Myocyte (in vitro differentiated cells): ENCODE results near the gene CCDC102A. TPM values are rescaled to one million over a fixed set of nuclear protein-coding genes. Genes with fewer than 3 reads are reported as not detected.
"Not testable (repeated sequence)": the region's sequence is repeated elsewhere in the genome, so short reads cannot be mapped to it uniquely, and the experiment has no call there.

Experiments
- DNase-seq: peaks from one replicate; pipeline ENCODE4 v3.0.0-alpha.2; 2012; ENCODE audit warnings: low read depth
- polyA plus RNA-seq: library from polyadenylated mRNA; unstranded; fragments of >200 nt; gene quantifications from one replicate; pipeline ENCODE4 v1.2.1, GENCODE V29; 2012; ENCODE audit warnings: missing spikeins
- total RNA-seq: library from RNA; depleted of rRNA; stranded (reverse); fragments of >200 nt; gene quantifications from 2 replicates; pipeline ENCODE4 v1.2.3, GENCODE V29; 2014

CCDC102A gene
- total RNA-seq: 12.1 and 13.2 TPM in 2 replicates
- polyA plus RNA-seq: 8.9 TPM

DNA sequence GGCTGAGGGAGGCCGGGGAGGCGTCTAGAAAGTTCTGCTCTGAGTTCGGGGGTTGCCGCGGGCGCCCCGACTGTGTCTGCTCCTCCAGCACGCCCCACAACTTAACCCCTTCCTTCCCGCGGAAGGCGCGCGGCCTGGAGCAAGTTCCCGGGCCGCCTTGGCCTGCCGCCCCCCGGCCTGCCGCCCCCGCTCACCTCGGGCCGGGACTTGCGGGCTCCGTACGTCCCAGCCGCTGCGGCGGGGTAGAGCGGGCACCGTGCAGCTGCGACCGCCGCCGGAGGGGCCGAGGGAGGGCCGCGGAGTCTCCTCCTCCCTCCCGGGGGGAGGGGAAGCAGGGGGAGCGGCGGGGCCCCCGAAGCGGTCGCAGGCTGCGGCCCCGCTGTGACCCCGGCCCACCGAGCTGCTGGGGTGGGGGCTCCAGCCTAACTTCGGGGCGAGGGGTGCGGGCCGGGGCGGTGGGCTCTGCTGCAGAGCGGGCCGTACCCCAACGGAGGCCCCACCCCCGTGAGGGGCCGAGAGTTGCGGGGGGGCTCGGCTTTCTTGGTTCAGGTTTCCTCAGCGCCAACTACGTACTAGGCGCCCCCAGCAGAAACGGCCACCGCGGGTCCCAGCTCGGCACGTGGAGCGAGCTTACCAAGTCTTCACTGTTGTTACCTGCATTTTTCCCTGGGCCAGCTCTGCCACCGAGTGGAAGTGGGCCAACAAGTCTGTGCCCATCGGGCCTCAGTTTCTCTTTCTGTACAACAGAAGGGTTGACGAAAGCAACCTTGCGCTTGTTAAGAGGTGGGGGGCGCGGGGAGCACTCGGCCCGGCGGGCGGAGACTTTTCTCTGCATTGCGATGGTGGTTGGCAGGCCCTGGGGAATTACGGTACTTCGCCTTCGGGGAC is at the start of gene CCDC102A:
Gene CCDC102A, minus strand, starts transcription at position 266 of the 888 bp plus-strand sequence. CDS start 7,394 bp downstream, outside the sequence.
- peak; percentile 41 for DNase-seq

- DNase-seq: no peak
These were observed 48.8 kb upstream of the CCDC102A start for GRCh38 chr16:57585051-57585687.

- DNase-seq: no peak
These were observed 42.9 kb upstream of the CCDC102A start for GRCh38 chr16:57579361-57579665.

GRCh38 chr16:57578521-57579360 is 42.4 kb upstream of the CCDC102A start:
- peak; percentile 91 for DNase-seq

GRCh38 chr16:57577691-57578224 is 41.4 kb upstream of the CCDC102A start:
- DNase-seq: no peak

DNA sequence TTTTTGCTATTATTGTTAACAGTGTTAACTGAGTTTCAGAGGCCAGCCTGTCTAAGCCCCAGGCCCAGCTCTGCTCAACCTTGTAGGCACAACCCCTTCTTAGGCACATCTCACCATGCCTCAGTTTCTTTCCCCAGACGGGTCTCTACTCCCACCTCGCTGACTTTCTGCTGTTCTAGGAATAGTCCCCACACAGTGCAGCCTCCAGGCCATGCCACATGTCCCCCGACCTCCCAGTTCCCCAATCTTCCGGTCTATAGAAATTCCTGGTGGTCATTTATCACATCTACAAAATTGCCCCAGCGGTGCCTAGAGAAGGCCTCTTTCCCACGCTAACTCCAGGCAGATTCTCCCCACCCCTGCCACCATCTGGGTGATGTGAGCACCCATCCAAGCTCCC is 40.8 kb upstream of the CCDC102A start:
- DNase-seq: no peak

DNA sequence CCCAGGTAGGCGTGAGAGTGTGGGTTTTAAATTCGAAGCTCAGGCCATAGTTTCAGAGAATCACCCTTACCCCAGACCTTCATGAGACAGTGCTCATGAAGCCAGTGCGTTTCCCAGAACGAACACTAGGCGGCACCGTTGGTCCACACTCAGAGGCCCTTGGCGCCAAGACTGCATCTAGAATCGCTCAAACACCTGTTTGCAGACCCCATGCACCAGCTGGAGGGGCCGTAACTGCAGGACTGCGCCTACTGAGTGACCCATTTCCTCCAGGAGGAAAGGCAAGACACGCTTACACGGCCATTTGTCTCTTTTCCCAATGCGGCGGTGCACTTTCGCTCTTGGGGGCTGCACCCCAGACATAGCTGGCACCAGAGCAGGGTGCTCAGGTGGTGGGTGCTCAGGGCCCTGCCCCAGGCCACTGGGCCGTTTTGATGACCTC is 40.1 kb upstream of the CCDC102A start:
- DNase-seq: peak; percentile 79

DNA sequence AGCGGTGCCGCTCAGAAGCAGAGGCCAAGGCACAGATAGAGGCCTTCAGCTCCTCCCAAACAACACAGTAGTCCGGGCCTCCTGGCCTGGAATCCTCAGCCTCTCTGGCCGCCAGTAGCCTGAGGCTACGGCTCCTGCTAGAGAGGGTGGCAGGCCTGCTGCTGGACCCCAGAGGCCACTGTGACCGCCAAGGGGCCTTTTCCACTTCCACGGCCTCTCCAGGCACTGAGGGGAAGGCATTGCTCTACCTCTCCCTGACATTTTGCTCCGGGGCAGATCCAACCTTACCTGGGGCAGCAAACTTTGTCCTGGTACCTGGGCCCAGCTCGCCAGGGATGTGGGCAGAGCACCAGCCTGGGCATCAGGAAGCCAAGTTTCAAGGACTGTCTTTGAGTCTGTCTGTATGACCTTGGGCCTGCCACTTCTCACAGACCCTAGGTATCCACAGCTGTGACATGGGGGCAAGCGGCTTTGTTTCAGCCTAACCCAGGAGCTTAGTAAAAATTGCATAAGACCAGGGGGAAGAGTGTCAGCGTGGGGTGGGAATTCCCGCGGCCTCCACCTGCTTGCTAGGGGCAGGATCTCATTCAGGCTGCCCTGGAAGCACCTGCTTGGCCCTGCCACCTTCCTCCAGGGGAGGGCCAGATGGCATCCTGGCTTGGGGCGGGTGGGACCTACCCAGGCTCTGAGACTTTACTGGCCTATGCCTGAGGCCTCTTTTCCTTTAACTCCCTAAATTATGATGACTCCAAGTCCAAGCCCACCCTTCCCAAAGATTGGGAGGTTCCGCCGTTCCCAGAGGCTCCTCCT is 39.3 kb upstream of the CCDC102A start:
- DNase-seq: no peak

DNA sequence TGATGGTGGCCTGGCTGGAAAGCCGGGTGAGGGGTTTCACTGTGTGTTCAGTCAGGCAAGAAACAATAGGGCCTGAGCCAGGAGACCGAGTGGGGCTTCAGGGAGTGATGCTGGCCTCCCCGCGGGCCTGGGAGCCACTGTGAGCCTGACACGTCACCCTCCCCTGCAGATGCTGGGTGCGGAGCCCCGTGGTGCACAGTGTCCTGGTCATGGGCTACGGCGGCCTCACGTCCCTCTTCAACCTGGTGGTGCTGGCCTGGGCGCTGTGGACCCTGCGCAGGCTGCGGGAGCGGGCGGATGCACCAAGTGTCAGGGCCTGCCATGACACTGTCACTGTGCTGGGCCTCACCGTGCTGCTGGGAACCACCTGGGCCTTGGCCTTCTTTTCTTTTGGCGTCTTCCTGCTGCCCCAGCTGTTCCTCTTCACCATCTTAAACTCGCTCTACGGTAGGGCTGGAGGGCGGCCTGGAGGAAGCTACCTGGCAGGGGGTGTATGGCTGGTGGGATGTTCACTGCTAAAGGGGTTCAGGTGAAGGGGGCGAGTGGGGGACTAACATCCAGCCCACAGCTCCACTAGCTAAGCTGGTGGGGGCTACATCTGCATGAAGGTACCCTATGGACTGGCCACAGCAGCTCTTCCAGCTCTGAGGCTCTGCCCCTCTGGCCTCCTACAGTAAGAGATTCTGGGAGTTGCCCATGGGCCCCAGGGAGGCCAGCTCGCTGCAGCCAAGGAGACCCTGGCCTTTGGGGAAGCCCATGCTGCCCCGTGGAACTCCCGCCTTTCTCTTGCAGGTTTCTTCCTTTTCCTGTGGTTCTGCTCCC is 38.5 kb upstream of the CCDC102A start:
- DNase-seq: no peak

DNA sequence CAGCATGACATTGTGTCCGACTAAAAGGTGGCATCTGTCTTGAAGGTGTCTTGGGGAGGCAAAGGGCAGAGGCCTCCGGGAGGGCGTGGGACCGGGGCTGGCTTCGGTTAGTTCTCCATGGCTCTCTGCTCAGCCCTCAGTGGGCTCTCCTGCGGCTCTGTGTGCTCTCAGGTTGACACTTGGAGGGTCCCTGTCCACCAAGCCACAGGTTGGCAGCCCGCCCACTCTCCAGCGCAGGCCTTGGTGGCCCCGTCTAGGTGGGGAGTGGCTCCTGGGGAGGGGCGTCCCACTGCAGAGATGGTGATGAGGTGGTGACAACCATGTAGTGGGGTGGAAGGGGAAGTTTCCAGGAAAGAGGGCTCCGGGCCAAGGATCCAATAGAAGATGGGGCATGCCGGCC is 37.7 kb upstream of the CCDC102A start:
- DNase-seq: no peak

- no peak for DNase-seq
These were observed 36.8 kb upstream of the CCDC102A start for GRCh38 chr16:57572978-57573728.

GRCh38 chr16:57571098-57571497 is 34.7 kb upstream of the CCDC102A start:
- no peak for DNase-seq

DNA sequence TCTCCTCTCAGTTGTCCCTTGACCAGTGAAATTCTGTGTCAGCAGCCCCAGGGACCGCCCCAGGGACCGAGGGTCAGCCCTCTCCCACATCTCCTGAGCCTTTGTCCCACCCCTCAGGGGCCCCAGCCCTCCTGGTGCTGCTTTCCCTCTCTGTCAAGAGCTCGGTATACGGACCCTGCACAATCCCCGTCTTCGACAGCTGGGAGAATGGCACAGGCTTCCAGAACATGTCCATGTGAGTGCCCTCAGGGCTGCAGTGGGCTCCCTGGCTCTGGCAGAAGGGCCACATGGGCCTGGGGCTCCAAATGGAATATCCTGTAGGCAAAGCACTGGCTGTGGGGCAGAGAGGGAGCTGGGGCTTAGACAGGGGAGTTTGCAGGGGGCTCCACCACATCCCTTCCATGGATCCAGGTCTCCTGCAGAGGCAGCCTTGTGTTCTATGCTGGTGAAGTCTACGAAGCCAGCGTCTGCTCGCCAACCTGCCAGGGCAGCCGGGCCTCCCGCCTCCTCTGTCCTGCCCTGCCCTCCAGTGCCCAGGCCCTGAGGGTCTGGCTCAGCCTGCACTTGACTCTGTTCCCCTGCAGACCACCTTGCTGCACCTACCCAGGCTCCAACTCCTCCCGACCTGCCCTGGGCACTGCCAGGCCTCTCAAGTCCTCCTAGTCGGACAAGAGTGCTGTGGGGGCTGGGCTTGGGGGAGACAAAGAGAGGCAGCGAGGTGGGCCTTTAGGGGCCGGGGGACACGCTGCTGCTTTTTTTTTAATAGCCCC is 34.1 kb upstream of the CCDC102A start:
- DNase-seq: no peak

DNA sequence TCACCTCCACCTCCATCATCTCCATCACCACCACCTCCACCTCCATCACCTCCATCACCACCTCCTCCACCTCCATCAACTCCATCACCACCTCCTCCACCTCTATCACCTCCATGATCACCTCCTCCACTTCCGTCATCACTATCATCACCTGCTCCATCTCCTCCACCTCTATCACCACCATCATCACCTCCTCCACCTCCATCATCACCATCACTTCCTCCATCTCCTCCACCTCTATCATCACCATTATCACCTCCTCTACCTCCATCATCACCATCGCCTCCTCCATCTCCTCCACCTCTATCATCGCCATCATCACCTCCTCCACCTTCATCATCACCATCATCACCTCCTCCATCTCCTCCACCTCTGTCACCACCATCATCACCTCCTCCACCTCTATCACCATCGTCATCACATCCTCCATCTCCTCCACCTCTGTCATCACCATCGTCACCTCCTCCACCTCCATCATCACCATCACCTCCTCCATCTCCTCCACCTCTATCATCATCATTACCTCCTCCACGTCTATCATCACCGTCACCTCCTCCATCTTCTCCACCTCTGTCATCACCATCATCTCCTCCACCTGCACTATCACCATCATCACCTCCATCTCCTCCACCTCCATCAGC is 33.1 kb upstream of the CCDC102A start:
- DNase-seq: no peak

DNA sequence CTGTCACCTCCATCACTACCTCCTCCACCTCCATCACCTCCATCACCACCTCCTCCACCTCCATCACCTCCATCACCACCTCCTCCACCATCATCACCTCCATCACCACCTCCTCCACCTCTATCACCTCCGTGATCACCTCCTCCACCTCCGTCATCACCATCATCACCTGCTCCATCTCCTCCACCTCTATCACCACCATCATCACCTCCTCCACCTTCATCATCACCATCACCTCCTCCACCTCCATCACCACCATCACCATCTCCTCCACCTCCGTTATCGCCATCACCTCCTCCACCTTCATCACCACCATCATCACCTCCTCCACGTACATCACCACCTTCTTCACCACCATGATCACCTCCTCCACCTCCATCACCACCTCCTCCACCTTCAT is 32.4 kb upstream of the CCDC102A start:
- DNase-seq: not testable (repeated sequence)

GRCh38 chr16:57568173-57568678 is 31.9 kb upstream of the CCDC102A start:
- DNase-seq: no peak

- no peak for DNase-seq
These were observed 31.3 kb upstream of the CCDC102A start for GRCh38 chr16:57567691-57568090.
